A673 (cell line): ENCODE results near the gene CSTF3.

Experiments
- EZH2 ChIP-seq: fragments of 200-600 bp; sonication (generic); IDR thresholded peaks from 2 replicates; pipeline ENCODE4 v1.6.1; 2017; ENCODE audit warnings: borderline replicate concordance, low read depth, mild to moderate bottlenecking, mixed read lengths, antibody characterized with exemption, low read length; ENCODE audit not compliant: poor library complexity, severe bottlenecking
- TF ChIP-seq, protein P1 (sequence below): fragments of 300-800, 200-600 bp; sonication (generic); conservative IDR thresholded peaks from 2 replicates; pipeline ENCODE4 v1.5.1; 2017; ENCODE audit warnings: low read depth, mild to moderate bottlenecking, antibody characterized with exemption, low read length, moderate library complexity, mixed read lengths

GRCh38 chr11:33064033-33064825 is 97.1 kb downstream of the CSTF3 start:
- TF ChIP-seq, protein P1, sequence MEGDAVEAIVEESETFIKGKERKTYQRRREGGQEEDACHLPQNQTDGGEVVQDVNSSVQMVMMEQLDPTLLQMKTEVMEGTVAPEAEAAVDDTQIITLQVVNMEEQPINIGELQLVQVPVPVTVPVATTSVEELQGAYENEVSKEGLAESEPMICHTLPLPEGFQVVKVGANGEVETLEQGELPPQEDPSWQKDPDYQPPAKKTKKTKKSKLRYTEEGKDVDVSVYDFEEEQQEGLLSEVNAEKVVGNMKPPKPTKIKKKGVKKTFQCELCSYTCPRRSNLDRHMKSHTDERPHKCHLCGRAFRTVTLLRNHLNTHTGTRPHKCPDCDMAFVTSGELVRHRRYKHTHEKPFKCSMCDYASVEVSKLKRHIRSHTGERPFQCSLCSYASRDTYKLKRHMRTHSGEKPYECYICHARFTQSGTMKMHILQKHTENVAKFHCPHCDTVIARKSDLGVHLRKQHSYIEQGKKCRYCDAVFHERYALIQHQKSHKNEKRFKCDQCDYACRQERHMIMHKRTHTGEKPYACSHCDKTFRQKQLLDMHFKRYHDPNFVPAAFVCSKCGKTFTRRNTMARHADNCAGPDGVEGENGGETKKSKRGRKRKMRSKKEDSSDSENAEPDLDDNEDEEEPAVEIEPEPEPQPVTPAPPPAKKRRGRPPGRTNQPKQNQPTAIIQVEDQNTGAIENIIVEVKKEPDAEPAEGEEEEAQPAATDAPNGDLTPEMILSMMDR = no peak
- TF ChIP-seq EZH2 = no peak
